ENCODE data around the gene ADCY7.
"Not testable (repeated sequence)": the region's sequence is repeated elsewhere in the genome, so short reads cannot be mapped to it uniquely, and the experiment has no call there.

The ADCY7 gene

GRCh38 chr16:50316102-50316847 lies 49.9 kb downstream of the ADCY7 start:
- no peak for DNase-seq

DNA sequence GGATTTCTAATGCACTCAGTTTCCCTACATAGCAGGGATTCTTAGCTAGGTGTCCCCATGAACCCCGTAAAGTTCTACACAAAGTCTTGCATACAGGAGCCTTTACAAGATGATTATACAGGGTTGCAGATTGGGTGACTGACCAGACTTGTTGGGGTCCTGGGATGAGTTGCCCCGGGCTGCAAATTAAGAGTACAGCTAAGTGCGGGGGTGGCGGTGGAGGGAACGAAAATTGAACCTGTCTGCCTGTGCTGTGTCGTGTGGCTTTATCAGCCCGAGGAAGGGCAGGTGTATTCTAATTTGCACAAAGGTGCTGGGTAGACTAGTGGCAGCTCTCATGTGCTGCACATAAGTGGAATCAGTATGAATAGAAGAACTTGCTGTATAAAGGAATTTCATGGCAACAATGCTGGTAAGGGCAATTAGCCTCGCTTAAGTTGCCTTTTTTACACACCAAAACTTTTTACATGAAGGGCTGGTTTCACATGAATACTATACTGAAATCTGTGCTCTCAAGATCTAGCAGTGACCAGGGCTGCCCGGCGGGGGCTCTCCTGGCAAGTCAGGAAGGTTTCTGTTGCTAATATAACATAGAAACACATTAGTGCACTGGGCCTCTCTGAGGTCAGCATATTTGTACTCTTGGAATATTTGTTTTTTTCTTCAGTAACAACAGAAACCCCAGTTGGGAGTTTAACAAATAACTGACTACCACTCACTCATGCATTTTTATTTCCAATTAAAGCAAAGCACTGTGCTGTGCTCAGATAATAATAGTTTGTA lies 50.7 kb downstream of the ADCY7 start:
- no peak for DNase-seq

DNA sequence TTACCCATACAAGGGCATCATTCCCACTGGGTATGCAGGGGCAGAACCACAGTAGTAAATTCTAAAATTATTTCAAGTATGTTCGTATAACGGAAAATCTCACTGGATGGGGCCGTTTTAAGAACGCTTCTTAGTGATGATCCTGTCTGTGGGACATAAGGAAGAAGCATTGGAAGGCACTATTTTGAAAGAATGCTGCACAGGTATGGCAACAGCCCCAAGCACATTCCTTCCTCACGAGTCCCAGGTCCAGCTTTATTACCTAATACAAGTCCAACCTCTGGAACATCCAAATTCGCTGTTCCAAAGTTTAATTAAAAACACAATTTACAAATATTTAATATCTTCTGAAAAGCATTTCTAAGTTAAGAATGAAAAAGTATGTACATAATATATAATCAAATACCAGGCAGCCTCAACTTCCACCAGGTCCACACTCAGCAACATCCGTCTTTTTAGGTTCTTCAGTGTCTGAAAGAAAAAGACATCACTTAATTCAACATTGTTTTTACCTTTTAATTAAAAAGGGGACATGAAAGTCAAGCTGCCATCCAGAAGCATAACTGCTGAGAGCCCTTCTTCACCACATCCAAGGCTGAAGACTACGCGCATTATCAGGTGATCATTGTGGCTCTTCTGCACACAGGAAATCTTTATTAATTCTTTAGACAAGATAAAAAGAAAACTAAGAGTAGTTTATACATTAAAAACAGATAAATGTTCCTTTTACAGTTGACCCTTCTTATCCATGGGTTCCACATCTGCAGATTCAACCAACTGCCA lies 52.6 kb downstream of the ADCY7 start:
- no peak for DNase-seq

DNA sequence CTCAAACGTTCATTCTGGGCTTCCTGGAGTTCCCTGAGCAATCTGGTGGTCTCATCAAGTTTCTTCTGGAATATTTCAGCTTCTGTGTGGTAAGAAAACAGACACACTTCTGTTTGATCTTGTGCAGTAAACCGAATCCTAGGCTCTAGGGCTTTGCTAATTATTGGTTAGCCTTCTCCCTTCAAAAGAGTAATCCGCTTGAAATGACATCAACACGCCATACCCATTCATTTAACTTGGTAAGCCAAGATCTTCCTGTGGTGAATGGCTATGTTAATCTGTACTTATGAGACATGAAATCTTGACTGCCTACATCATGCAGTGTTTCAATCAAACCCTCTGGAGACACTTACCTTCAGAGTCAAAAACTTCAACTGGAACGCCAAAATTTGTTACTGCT lies 54.0 kb downstream of the ADCY7 start:
- no peak for DNase-seq

DNA sequence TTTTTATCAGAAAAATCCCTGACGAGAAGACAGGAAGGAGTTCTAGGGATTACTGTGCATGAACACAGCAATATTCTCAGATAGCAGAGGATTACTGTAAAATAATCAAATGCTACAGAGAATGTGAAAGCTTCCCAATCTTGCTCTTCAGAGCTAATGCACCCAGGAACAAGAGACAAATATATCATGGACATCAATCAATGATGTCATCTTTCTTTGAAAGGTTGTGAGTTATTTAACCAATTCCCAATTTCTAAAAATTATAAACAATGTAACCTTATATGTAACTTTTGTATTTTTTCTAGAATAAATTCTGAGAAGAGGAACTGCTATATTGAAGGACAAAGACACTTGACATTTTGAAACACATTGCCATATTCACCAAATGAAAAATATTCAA lies 56.0 kb downstream of the ADCY7 start:
- DNase-seq, result no peak

GRCh38 chr16:50323335-50324011 lies 57.1 kb downstream of the ADCY7 start:
- DNase-seq, result no peak

GRCh38 chr16:50324345-50324744 lies 58.0 kb downstream of the ADCY7 start:
- DNase-seq, result no peak

GRCh38 chr16:50326264-50326663 lies 59.9 kb downstream of the ADCY7 start:
- DNase-seq, result no peak

DNA sequence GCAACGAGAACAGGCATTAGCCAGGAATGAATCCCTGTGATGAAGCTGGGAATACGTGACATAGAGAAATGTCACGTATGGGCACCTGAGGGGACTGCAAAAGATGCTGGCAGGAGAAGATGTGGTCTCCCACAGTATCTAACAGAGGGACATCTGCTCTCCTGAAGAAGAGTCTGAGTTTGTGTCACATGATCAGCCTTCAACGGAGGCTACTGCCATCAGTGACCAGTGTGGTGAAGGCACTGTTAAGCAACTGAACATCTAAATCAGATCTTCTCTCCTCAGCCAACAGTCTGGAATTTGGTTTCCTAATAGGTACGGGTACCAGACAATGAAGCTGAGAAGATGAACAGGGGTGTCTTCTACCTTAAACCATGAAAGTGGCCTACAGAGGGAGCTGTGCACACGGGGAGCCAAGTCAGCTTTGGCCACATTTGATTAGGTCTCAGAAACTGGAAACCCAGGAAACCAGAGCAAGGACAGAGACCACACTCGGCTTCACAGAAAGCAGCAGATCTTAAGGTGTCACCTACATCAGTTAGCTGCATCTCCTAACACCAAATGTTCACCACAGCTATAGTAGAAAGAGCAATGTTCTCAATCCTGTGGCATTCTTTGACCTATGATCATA lies 60.6 kb downstream of the ADCY7 start:
- peak; percentile 8 to 49 for DNase-seq

DNA sequence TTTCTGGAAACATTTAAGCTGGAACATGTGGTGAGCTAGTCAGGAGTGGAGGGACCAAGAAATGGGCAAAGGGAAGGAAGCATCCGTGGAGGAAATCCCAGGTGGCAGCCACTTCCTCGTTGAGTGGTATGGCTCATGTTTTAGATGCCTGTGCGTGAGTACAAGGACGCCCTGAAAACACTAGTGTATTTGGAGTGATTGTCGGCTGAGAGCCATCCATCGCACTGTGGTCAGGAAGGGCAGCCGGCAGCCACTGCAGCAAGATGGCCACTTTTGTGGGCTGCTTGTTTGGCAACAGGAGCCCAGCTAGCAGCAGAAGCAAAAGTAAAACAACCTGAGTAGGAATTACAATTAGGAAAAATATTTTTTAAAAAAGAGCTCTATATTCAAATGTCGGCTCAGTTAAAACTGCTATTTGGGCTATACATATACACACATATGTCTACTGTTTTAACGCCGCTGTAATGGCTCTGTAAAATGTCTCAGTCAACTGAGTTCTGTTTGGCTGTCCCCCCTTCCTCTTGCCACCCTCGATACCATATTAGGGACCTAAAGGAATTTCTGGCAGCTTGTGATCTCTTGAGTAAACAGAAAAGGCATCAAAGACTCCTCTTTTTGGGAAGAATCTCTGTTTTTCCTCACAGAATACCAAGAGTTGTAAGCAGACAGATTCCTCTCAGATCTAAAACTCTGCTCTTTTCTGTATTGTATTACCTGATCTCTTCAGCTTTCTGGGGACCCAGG lies 63.3 kb downstream of the ADCY7 start:
- no peak for DNase-seq

GRCh38 chr16:50331570-50331969 lies 65.2 kb downstream of the ADCY7 start:
- DNase-seq, result no peak

GRCh38 chr16:50332599-50332998 lies 66.2 kb downstream of the ADCY7 start:
- DNase-seq, result no peak

GRCh38 chr16:50334106-50334975 lies 68.0 kb downstream of the ADCY7 start:
- no peak for DNase-seq

DNA sequence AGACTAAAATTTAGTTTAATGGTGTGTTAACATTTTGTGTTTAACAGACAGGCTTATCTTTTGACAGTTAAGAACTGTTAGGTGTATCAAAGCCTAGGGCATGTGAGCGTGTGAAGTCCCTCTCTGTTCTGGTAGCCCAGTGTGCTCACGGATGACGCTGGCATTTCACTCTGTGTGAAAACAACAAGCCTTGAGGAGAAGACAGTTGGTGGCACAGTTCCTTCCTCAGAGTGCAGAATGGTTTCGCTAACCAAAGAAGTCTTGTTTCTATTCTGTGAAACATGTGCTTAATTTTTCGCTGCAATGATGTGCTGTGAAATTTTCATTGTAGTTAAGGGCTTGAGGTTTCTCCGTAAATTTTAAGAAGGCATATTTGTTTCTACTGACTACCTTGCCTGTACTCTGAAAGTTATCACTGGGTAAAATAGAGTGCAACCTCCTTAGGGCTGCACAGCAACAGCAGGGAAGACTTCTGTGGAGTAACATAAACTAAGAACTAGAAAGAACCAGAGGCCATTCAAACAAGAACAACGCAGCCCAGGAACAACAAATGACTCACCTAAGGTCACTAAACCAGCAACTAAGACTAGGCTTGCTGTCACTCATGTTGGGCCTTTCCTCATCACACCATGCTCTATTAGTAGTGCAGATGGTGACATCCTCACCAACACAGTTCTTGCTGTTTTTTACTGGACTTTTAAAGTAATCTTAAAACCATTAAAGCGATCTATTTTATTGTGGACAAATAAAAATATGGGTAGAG lies 69.0 kb downstream of the ADCY7 start:
- peak in 1 of 2 donors; percentile 11 for DNase-seq

DNA sequence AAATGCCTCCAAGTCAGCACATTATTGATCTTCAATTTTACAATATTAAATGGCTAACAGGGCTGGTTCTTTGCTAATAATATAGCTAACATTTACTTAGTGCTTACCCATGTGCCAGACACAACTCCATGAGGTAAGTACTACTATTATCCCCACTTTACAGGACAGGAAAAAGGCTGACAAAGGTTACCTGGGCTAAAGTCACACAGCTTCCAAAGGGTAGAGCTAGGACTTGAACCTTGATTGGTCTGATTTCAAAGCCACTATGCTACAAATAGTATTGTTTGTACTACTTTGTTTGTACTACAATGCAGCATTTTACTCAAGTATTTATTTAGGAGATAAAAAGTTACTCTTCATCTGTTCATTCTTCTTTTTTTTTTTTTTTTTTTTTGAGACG lies 70.5 kb downstream of the ADCY7 start:
- no peak for DNase-seq

DNA sequence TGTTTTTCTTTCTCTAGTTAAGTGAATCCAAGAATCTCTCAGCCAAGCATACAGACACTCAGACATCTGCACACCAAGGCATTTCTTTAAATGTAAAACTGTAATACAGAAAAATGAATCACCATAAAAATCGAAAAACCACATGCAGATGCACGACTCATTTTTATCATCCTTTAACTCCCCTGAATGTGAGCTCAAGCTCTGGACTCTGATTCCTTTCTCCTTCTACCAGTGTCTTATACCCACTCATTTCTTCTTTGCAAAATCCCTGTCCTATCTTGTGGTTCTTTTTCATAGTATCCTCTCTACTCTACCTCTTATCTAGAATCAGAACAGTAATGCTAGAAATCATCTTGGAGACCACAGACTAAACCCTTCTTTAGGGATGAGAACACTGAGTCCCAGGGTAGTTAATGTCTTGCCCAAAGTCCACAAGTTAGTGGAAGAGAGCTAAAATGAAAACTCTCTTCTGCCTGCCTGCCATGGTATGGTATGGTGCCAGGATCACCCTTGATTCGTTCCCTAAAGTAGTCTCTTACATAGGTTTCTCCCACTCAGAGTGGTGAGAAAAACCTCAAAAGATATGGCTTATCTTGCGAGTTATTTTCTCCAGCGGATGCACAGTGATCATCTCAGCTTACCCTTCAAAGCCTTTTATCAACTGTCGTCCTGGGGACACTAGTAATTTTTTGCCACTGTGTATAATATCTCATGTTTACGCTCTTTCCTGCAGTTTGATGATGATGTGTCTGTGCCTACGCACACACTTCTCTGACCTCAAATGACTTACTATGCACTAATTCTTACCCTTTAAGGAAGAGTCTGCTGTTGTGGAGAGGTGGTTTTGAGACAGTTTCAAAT lies 72.2 kb downstream of the ADCY7 start:
- no peak for DNase-seq

GRCh38 chr16:50340578-50340977 lies 74.2 kb downstream of the ADCY7 start:
- no peak for DNase-seq

DNA sequence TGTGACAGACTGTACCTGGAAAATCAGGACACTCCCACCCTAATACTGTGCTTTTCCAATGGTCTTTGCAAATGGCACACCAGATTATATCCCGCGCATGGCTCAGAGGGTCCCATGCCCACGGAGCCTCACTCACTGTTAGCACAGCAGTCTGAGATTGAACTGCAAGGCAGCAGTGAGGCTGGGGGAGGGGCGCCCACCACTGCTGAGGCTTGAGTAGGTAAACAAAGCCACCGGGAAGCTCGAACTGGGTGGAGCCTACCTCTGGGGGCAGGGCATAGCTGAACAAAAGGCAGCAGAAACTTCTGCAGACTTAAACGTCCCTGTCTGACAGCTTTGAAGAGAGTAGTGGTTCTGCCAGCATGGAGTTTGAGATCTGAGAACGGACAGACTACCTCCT lies 77.2 kb downstream of the ADCY7 start:
- not testable (repeated sequence) for DNase-seq

DNA sequence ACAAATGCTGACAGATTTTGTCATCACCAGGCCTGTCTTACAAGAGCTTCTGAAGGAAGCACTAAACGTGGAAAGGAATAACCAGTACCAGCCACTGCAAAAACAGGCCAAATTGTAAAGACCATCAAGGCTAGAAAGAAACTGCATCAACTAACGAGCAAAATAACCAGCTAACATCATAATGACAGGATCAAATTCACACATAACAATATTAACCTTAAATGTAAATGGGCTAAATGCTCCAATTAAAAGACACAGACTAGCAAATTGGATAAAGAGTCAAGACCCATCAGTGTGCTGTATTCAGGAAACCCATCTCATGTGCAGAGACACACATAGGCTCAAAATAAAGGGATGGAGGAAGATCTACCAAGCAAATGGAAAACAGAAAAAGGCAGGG lies 78.9 kb downstream of the ADCY7 start:
- DNase-seq, result not testable (repeated sequence)
